ENCODE measurements around the gene LRTM2.

Gene LRTM2

GRCh38 chr12:1843641-1844005 is 23.3 kb downstream of the LRTM2 start:
- no peak for DNase-seq

- no peak for DNase-seq
Observed at GRCh38 chr12:1844223-1844622, 23.9 kb downstream of the LRTM2 start.

DNA sequence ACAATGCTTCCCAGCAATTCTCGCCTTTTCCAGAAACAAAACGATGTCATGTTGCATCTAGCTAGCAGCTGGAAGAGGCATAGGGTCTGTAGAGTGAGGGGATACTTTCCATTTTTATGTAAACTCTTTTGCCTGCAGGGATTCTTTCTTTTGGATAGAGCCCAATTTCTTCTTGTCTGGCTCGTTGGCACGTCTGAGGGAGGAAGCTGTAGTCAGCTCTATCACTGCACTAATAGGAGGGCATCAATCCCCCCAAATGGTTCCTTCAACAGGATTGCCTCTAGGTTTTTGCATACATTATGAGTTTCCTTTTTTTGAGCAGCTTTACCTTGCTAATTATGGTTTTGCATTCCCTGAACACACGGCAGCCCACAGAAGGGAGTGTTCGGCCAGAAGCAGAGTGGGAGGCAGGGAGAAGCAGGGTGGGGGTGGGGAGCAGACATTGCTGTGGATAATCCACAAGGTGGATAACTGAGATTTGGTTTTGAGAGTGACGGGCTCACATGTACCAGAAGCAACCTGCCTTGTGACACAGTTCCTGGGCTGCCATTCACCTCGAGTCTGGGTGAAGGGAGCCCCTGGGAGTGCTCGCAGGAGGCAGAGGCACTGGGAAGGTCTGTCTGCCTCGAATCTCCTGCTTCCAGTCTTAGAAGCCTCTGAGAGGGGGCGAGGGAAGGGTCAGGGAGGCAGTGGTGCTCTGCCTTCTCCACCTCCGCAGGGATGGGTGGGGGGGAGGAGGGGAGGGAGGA is 24.5 kb downstream of the LRTM2 start:
- DNase-seq = no peak

DNA sequence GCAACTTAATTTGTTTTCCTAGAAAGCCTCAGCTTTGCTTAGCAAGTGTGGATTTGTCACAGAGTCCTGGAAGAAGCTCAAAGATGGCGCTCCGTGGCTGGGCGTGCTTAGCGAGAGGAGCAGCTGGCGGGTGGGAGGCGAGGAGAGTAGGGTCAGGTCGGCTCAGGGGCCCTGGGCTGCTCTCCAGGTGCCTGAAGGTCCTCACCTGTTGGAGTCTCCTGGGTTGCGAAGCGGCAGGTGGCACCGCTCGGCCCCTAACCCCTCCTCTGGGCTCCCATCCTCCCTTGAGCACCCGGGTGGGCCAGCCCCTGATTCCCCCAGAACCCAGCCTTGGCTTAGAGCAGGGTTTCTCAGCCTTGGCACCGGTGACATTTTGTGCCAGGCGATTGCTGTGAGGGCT is 25.1 kb downstream of the LRTM2 start:
- no peak for DNase-seq

DNA sequence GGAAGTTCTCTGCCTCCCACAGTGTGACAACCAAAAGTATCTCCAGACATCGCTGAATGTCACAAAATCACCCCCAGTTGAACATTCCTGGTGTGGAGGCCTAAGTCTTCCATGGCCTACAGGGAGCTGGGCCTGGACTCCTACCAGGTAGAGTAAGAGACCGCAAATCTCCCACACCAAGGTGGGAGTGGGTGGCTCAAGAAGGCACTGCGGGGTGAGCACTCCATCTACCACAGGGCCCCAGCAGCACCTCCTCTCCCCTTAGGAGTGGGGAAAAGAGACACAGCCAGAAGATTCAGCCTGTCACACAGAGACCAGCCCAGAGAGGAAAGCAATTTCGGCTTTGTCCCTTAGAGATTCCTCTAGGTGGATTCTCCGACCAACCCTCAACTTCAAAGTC is 25.5 kb downstream of the LRTM2 start:
- no peak for DNase-seq

GRCh38 chr12:1846421-1847405 is 26.3 kb downstream of the LRTM2 start:
- DNase-seq = no peak

DNA sequence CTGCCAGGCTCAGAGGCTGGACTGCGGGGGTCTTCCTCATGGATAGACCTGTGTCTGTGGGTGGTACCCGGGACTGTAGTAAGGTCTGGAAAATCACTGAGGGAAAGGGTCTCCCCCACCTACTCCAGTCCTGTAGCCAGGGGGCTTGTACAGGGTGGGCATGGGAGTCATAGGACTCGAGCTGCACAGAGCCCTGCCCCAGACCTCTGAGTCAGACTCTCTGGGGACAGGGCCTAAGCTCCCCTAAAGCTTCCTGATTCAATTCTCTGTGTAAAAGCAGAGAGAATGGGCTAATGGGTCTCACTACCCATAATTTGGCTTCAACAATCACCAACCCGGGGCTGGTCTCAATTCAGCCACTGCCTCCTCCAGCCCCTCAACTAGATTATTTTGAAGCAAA is 27.0 kb downstream of the LRTM2 start:
- DNase-seq = no peak

GRCh38 chr12:1848146-1848545 is 27.8 kb downstream of the LRTM2 start:
- no peak for DNase-seq

DNA sequence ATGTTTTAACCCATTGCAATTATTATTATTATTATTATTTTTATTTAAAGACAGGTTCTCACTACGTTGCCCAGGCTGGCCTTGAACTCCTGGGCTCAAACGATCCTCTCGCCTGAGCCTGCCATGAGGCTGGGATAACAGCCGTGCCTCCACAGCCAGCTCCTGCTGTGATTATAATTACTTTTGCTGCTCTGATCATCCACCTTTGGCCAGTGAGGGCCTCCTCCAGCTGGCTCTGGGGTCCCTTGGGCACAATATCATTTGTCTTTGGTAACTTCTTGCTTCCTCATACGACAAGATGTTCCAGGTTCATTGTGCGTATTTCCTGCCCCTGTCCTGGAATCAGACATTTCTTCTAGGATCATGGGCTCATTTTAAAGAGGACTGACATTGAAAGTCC is 28.4 kb downstream of the LRTM2 start:
- no peak for DNase-seq

GRCh38 chr12:1851151-1851701 is 30.9 kb downstream of the LRTM2 start:
- DNase-seq = no peak

- DNase-seq = no peak
Observed at GRCh38 chr12:1852076-1852475, 31.7 kb downstream of the LRTM2 start.

DNA sequence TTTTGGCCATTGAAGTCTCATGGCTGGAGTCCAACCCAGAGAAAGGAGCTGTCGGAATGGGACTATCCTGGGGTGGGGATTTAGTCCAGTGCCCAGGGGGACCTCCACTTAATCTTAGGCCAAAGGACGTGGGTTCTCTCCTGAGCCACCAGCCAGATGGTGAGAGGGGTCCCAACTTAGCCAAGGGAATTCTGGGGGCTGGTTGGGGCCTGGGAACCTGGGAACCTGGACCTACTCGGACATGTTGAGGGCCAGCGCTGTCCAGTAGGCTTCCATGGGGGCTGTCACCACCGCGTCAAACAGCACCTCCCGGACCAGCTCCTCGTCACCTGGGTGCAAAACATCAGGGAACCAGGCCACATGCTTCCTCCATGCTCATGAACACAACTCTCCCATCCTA is 33.4 kb downstream of the LRTM2 start:
- no peak for DNase-seq

DNA sequence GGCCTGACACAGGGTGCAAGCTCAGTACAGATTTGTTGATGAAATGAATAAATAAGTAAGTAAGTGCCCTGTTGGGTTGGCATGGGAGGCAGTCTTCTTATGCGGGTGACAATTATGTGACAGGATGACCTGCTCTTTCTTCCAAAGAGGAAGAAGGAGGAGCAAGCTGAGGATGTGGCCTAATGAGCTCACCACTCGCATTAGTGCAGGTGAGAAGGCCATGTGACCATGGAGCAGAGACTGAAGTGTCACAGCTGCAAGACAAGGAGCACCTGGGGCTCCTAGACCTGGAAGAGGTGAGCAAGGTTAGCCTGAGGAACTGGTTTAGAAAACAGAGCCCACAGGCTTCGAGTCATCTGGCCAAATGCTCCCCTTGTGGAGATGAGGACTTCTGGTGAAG is 34.9 kb downstream of the LRTM2 start:
- DNase-seq = no peak

GRCh38 chr12:1857086-1857485 is 36.7 kb downstream of the LRTM2 start:
- no peak for DNase-seq

GRCh38 chr12:1857821-1858220 is 37.5 kb downstream of the LRTM2 start:
- DNase-seq = no peak

GRCh38 chr12:1858456-1858855 is 38.1 kb downstream of the LRTM2 start:
- DNase-seq = no peak

GRCh38 chr12:1859643-1860042 is 39.3 kb downstream of the LRTM2 start:
- DNase-seq = no peak

DNA sequence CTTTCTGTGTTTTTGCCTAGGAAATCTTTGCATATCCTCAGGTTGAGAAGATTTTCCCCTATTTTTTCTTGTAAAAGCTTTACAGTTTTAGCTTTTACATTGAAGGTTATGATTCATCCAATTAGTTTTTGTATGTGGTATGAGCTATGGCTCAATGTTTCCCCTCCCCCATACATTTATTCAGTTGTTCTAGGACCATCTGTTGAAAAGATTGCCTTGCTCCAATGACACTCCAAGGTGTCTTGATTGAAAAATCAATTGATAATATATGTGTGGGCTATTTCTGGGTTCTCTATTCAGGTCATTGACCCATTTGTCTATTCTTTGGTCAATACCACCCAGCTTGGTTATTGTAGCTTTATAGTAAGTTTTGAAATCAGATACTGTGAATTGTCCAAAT is 42.6 kb downstream of the LRTM2 start:
- DNase-seq = no peak

DNA sequence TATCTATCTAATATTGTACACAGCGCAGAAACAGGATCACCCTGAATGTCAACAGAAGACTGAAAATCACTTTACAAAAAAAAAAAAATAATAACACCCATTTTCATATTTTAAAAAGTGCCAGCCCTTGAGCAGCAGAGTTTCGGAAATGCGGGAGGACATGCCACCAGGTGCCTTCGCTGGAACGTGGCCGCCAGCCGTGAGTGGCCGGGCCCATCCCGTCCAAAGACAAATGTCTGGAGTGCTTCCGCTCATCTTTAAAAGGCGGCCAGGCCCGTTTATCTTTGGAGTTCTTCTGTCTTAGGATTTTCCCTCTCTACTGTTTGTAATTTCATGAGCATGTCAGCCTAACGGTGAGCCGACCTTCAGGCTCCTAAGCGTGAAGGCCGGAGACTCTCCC is 43.5 kb downstream of the LRTM2 start:
- DNase-seq = no peak

- no peak for DNase-seq
Observed at GRCh38 chr12:1864456-1864855, 44.1 kb downstream of the LRTM2 start.

DNA sequence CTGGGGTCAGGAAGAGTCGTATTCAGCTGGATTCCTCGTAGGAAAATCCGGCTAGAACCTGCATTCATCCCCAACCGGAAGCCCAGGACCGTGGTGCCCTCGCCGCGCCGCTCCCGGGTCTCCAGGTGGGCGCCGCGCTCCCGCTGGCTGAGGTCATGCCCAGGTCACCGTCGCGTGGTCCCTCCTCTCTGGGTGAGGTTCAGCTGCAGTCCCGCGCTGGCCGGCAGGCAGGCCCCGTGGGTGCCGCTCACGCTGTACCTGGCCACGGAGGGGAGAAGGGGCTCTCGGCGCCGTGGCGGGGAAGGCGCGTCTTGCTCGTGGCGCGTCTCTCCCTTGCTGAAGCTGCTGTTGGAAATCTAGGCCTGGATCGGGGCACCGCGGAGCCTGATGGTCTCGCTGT is 44.5 kb downstream of the LRTM2 start:
- DNase-seq = no peak

GRCh38 chr12:1865284-1865866 is 45.0 kb downstream of the LRTM2 start:
- DNase-seq = no peak

- DNase-seq = no peak
Observed at GRCh38 chr12:1869145-1869544, 48.8 kb downstream of the LRTM2 start.
